ENCODE measurements around the gene GTF2IRD2.
"Not testable (repeated sequence)": the region's sequence is repeated elsewhere in the genome, so short reads cannot be mapped to it uniquely, and the experiment has no call there.

Gene GTF2IRD2

DNA sequence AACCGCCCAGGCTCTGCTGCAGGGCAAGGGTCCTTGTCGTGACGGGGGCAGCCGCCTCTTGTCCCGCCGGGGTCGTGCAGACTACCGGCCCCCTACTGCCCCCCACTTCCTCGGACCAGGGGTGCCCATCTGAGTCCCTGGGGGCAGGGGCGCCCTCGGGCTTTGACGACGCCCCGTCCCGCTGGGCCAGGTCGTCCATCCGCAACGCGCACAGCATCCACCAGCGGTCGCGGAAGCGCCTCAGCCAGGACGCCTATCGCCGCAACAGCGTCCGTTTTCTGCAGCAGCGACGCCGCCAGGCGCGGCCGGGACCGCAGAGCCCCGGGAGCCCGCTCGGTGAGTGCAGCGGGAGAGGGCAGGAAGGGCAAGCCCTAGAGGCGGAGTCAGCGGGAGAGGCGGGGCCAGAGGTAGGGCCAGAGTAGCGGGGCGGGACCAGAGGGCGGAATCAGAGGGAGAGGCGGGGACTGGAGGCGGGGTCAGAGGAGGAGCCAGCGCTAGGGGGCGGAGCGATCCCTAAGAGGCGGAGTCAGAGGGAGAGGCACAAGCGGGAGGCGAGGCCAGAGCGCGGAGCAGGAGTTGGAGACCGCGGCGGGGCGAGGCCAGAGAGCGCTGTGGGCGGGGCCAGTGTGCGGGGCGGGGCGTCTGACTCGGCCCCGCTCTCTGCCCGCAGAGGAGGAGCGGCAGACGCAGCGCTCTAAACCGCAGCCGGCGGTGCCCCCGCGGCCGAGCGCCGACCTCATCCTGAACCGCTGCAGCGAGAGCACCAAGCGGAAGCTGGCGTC, 62.8 kb downstream of the GTF2IRD2 start:
- peak; percentile 92 for DNase-seq (ENCODE audit: low read depth)

DNA sequence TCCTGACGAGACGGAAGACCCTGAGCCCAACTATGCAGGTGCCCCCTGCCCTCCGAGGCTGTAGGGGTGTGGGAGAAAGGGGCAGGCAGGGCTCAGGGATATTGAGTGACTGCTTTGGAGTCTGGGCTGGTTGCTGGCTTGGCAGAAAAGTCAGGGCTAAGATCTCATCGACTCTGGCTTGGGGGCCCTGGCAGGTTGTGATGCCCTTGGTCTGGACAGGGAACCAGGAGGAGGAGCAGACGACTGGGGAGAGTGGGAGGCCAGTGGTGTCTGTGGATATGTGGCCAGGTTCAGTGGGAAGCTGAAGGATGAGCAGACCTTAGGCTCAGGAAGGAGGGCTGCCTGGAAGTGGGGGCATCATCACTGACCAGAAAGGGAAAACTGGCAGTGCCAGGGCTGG, 67.8 kb downstream of the GTF2IRD2 start:
- DNase-seq (ENCODE audit: low read depth): not testable (repeated sequence)

DNA sequence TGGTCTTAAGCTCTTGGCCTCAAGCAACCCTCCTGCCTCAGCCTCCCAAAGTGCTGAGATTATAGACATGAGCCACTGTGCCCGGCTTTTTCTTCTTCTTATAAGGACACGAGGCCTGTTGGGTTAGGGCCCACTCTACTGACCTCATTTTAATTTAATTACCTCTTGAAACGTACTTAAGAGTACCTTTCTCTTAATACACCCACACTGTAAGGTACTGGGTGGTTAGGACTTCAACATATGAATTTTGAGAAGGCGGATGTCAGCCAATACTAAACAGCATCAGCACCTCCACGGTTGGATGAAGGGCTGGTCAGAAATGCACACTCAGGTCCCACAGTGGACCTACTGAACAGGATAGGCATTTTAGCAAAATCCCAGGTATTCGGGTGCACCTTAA, 69.7 kb downstream of the GTF2IRD2 start:
- DNase-seq (ENCODE audit: low read depth): not testable (repeated sequence)

- not testable (repeated sequence) for DNase-seq (ENCODE audit: low read depth)
Observed at GRCh38 chr7:74779053-74779452, 72.4 kb downstream of the GTF2IRD2 start.

DNA sequence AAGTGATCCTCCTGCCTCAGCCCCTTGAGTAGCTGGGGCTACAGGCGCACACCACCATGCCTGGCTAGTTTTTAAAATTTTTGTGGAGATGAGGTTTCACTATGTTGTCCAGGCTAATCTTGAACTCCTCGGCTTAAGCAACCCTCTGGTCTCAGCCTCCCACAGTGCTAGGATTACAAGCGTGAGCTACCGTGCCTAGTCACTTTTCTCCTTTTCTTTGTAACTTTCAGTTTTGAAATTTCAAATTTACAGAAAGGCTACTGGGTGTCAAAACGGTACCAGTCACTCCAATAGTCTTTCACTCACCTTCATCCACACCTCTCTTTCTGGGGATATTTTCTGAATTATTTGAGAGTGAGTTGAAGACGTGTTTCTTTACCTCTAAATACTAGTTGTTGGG, 76.3 kb downstream of the GTF2IRD2 start:
- DNase-seq (ENCODE audit: low read depth): not testable (repeated sequence)

DNA sequence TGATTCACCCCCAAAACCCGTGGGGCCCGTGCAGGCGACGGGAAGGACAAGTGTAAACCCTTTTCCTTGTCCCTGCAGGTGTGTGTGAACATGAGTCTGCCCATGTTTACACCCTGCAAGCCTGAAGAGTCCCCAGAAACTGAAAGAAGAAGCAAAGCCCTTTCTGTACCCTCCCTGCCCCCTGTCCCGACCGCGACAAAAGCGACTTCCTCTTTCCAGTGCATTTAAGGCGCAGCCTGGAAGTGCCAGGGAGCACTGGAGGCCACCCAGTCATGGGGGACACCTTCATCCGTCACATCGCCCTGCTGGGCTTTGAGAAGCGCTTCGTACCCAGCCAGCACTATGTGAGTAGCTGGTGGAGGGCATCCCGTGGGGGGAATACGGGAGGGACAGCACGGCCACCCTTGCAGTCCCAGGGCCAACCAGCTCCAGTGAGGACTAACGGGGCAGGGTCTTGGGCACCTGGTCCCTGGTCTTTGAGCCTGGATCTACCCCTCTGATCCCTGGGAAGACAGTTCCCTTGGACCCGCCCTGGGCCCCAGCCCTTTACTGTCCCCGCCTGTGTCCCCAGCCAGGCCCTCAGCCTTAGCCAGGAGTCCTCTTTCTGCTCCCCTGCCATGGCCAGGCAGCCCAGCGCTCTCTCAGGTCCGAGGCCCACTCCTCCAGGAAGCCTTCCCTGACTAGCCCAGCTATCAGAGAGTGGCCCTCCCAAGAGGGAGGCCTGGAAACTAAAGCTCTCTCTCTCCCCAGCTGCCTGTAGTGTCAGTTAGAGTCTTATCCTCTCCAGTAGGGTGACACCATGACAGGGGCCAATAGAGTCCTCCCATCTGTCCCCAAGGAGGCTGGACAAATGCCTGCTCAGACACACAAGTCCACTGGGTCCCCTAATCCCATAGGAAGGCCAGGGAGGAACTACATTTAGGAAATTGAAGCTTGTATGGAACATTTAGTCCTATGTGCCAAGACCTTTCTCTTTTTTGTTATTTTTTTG, 77.3 kb downstream of the GTF2IRD2 start, which contains the start of gene NCF1:
Gene NCF1, plus strand, starts transcription at position 252 of the 991 bp plus-strand sequence. Its CDS starts 21 bp downstream, at position 273.
- DNase-seq (ENCODE audit: low read depth): not testable (repeated sequence)

DNA sequence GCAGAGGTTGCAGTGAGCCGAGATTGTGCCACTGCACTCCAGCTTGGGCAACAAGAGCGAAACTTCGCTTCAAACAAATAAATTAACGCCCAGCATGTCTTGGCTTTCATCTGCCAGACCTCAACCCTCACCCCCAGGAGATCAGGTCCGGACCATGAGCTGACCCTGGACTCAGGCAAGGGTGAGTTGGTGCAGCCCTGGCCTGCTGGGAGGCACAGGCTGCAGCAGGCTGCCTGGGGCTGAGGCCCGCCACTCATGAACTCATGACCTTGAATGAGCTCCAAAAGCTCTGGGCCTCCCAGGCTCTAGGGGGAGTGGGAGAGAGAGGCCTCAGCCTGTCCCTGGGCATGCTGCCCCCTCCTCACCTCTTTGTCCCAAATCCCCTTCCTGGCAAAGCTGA, 79.3 kb downstream of the GTF2IRD2 start:
- DNase-seq (ENCODE audit: low read depth): not testable (repeated sequence)

DNA sequence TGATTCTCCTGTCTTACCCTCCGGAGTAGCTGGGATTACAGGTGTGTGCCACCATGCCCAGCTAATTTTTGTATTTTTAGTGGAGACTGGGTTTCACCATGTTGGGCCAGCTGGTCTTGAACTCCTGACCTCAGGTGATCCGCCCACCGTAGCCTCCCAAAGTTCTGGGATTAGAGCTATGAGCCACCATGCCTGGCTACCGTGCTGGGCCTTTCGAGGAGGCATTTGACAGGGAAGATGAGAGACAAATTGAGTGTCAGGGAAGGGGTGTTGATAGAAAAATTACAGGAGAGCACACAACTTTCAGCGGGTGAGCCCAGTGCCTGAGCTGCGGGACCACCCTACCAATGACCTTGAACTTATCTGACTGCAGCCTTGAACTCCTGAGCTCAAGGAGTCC, 81.3 kb downstream of the GTF2IRD2 start:
- not testable (repeated sequence) for DNase-seq (ENCODE audit: low read depth)

GRCh38 chr7:74766991-74767390, 84.4 kb downstream of the GTF2IRD2 start:
- not testable (repeated sequence) for DNase-seq (ENCODE audit: low read depth)

- DNase-seq (ENCODE audit: low read depth): not testable (repeated sequence)
Observed at GRCh38 chr7:74766509-74766908, 84.9 kb downstream of the GTF2IRD2 start.

- not testable (repeated sequence) for DNase-seq (ENCODE audit: low read depth)
Observed at GRCh38 chr7:74765205-74765918, 86.0 kb downstream of the GTF2IRD2 start.

DNA sequence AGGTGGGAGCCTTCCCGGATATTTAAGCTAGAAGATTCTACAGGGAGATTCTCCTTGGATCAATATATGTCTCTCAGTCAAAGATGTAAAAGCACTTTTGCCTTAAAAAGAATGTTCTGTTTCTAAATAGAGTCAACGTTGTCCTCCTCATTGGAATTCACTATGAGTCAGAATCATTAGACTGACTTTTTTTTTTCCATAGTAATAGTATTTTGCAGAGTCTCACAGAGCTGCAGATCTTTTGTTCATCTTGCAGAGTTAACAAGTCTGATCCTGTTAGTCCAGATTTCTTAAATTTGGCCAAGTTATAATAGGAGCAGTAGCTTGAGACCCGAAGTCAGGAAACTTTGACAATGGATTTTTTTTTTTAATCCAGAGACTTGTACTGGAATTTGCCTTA, 92.4 kb downstream of the GTF2IRD2 start:
- not testable (repeated sequence) for DNase-seq (ENCODE audit: low read depth)

DNA sequence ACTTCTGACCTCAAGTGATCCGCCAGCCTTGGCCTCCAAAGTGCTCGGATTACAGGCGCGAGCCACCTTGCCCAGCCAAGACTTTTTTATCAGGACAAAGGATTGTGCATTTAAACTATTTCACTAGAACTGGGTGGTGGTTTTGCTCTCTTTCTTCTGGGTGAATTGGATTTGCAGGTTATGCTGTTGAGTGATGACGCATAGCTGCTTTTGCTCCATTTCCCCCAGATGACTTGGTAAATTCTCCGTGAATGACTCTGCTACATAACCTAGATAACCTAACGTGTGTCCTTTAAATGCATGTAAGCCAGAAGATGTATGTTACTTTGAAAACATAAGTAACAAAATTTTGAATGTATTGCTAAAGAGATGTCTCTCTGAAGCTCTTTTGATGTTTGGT, 93.1 kb downstream of the GTF2IRD2 start:
- not testable (repeated sequence) for DNase-seq (ENCODE audit: low read depth)

- not testable (repeated sequence) for DNase-seq (ENCODE audit: low read depth)
Observed at GRCh38 chr7:74756673-74757072, 94.7 kb downstream of the GTF2IRD2 start.

GRCh38 chr7:74753921-74754482, 97.4 kb downstream of the GTF2IRD2 start:
- DNase-seq (ENCODE audit: low read depth): not testable (repeated sequence)
